SK-N-MC (cell line): Measurements from ENCODE around the gene SMPD1.

Experiments used
- FOXP2 ChIP-seq: optimal IDR thresholded peaks from 2 replicates; pipeline ENCODE3; 2011; ENCODE audit warnings: mild to moderate bottlenecking, moderate library complexity; ENCODE audit not compliant: insufficient read depth; ENCODE audit errors: extremely low read length, control extremely low read depth
- POLR2AphosphoS5 ChIP-seq: IDR thresholded peaks from 2 replicates; pipeline ENCODE4 v1.6.1; 2012; ENCODE audit warnings: mild to moderate bottlenecking, low read depth, low read length, borderline replicate concordance

- TF ChIP-seq POLR2AphosphoS5 (no peak), FOXP2 (no peak)
Observed at GRCh38 chr11:6433998-6434660, 43.9 kb downstream of the SMPD1 start.
